Neural progenitor cell (in vitro differentiated cells): ENCODE results near the gene PCNX2.

Source experiments
- EZH2 ChIP-seq: fragments of 200-600 bp; sonication (generic); IDR thresholded peaks from 2 replicates; pipeline ENCODE4 v1.6.1; 2017; ENCODE audit warnings: antibody characterized with exemption, mild to moderate bottlenecking, moderate library complexity
- TF ChIP-seq, protein P1 (sequence below): fragments of 200-600 bp; sonication (generic); IDR thresholded peaks from 2 replicates; pipeline ENCODE4 v1.5.1; 2017; ENCODE audit warnings: antibody characterized with exemption, mild to moderate bottlenecking

- TF ChIP-seq, protein P1, sequence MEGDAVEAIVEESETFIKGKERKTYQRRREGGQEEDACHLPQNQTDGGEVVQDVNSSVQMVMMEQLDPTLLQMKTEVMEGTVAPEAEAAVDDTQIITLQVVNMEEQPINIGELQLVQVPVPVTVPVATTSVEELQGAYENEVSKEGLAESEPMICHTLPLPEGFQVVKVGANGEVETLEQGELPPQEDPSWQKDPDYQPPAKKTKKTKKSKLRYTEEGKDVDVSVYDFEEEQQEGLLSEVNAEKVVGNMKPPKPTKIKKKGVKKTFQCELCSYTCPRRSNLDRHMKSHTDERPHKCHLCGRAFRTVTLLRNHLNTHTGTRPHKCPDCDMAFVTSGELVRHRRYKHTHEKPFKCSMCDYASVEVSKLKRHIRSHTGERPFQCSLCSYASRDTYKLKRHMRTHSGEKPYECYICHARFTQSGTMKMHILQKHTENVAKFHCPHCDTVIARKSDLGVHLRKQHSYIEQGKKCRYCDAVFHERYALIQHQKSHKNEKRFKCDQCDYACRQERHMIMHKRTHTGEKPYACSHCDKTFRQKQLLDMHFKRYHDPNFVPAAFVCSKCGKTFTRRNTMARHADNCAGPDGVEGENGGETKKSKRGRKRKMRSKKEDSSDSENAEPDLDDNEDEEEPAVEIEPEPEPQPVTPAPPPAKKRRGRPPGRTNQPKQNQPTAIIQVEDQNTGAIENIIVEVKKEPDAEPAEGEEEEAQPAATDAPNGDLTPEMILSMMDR = no peak
- TF ChIP-seq EZH2 = no peak
Measured at GRCh38 chr1:233190987-233191386, 104.5 kb downstream of the PCNX2 start.
